ENCODE results near the gene MTIF2.

The MTIF2 gene

DNA sequence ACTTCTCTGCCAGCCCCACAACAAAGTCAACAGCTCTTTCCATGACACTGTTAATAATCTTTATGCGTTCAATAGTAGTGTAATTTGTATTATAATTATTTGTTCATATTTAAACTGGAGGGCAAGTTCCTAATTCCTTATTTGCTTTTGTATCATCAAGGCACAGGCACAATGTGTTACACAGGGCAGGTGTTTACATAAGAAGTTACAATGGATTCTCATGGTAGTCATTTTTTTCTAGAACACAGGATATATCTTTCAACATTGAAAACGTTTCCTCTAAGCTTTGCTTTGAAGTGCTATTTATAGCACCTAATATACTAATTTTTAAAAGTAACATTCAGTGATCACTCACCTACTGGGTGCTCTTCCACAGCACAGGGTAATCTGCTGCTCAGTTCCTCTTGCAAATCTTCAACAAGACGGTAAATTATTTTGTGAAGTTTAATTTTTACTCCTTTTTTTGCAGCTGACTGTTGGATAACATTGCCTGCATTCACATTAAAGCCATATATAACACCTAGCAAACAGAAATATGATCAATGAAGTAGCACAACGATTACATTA is 29.3 kb downstream of the MTIF2 start:
- no peak overlapping the region for H3K4me3 ChIP-seq (replicated peaks in 1 of 2; ENCODE audit: low read depth in 2 of 2, low read length in 2 of 2)
- TF ChIP-seq, protein P1, sequence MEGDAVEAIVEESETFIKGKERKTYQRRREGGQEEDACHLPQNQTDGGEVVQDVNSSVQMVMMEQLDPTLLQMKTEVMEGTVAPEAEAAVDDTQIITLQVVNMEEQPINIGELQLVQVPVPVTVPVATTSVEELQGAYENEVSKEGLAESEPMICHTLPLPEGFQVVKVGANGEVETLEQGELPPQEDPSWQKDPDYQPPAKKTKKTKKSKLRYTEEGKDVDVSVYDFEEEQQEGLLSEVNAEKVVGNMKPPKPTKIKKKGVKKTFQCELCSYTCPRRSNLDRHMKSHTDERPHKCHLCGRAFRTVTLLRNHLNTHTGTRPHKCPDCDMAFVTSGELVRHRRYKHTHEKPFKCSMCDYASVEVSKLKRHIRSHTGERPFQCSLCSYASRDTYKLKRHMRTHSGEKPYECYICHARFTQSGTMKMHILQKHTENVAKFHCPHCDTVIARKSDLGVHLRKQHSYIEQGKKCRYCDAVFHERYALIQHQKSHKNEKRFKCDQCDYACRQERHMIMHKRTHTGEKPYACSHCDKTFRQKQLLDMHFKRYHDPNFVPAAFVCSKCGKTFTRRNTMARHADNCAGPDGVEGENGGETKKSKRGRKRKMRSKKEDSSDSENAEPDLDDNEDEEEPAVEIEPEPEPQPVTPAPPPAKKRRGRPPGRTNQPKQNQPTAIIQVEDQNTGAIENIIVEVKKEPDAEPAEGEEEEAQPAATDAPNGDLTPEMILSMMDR (IDR thresholded peaks at IDR 0.05; ENCODE audit: low read depth, low read length), result no peak
- DNase-seq (ENCODE audit: low read depth in 2 of 2), result no peak

DNA sequence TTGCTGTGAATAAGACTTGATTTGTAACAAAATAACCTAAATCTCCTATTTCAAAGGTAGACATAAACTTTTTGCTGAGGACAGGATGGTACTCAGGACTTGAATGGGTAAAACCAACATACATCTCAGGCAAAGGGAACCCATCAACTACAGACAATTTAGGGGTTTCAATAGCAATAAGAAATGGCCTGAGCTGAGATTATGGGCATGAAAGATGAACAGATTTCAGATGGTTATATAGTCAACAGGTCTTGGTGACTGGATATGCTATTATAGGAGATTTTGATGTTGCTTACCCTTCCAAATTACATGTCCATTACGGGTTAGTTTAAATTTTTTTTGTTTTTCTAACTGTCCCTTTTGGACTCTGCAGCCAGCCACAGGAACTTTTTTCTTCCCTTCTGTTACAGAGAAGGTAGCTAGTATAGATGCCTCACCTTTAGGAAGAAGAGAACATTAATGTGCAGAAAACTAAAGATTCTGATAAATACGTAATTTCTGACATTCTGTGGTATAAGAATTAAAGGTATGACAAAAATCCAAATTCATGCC is 32.0 kb downstream of the MTIF2 start:
- no peak for DNase-seq (ENCODE audit: low read depth in 2 of 2)
- TF ChIP-seq, protein P1 (IDR thresholded peaks at IDR 0.05; ENCODE audit: low read depth, low read length), result no peak
- H3K4me3 ChIP-seq (replicated peaks in 1 of 2; ENCODE audit: low read depth in 2 of 2, low read length in 2 of 2), result no peak overlapping the region

DNA sequence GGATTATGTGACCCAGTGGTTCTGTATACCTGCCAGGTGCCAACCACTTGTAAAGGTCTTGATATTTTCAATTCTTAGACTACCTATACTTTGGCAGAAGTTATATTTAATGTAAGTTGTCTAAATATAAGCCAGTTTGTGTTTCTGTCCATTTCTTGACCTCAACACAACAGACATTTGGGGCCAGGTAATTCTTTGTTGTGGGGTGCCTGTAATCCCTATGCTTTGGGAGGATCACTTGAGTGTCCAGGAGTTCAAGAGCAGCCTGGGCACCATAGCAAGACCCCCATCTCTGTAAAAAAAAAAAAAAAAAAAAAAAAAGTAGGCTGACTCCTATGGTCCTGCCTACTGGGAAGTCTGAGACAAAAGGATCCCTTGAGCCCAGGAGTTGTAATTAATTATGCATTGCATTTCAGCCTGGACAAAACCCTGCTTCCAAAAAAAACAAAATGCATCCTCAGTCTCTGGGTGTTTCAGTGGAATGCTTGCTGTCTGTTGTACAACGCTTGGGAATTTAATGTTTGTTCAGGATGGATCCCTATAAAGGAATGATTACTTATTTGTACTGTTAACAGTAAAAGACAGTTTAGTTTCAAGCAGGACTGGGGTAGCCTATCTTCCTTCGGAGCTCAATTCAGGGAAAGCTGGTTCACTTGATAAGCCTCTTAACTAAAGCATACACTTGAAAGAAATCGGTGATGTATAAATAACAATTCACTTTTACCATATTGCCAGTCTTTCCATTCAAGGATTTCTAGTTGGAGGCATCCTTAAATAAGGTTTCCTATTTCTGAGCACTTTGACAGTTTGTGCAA is 33.1 kb downstream of the MTIF2 start:
- TF ChIP-seq, protein P1 (IDR thresholded peaks at IDR 0.05; ENCODE audit: low read depth, low read length), result no peak
- no peak overlapping the region for H3K4me3 ChIP-seq (replicated peaks in 1 of 2; ENCODE audit: low read depth in 2 of 2, low read length in 2 of 2)
- DNase-seq (ENCODE audit: low read depth in 2 of 2), result no peak

DNA sequence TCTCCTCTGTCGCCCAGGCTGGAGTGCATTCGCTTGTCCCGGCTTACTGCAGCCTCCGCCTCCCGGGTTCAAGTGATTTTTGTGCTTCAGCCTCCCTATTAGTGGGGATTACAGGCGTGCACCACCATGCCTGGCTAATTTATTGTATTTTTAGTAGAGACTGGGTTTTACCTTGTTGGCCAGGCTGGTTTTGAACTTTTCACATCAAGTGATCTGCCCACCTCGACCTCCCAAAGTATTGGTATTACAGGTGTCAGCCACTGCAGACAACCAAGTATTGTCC is 35.4 kb downstream of the MTIF2 start:
- peak overlapping the region; percentile 92 to 96 for H3K4me3 ChIP-seq (replicated peaks in 1 of 2; ENCODE audit: low read depth in 2 of 2, low read length in 2 of 2)
- DNase-seq (ENCODE audit: low read depth in 2 of 2), result no peak
- TF ChIP-seq, protein P1 (IDR thresholded peaks at IDR 0.05; ENCODE audit: low read depth, low read length), result no peak

DNA sequence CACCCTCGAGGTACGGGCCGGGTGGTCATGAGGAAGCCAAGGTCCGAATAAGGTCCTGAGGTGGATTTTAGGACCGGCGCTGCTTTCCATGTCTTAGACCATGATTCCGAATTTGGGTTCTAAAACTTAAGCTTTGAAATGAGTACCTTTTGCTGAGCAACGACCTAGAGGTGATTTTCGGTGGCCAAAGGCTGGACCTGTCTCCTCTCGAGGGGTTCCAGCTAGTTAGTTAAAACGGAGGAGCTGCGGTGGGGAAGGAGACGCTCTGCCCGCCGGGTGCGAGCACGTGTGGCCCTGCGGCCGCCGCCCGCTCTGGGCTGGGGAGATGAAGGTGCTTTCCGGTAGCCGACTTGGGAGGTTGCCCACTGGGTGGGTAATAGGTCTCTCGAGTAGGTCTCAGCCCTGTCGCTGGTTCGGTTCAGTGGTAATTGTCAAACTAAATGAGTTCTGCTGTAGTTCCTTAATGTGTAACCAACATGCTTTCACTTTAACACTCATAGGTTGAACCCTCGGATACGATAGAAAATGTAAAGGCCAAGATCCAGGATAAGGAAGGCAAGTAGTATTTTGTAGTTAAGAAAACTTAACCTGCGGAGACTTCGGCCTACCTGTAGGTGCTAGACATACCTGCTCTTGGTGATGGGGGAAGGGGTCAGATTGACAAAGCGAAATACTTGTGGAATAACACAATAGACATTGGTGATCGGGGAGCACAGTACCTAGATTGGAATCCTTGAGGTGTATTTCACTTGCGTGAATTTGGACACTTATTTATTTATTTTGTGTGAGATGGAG is 36.0 kb downstream of the MTIF2 start:
- DNase-seq (ENCODE audit: low read depth in 2 of 2), result peak; percentile 34 to 37
- TF ChIP-seq, protein P1 (IDR thresholded peaks at IDR 0.05; ENCODE audit: low read depth, low read length), result no peak
- H3K4me3 ChIP-seq (replicated peaks in 1 of 2; ENCODE audit: low read depth in 2 of 2, low read length in 2 of 2), result peak overlapping the region; percentile 92 to 96

DNA sequence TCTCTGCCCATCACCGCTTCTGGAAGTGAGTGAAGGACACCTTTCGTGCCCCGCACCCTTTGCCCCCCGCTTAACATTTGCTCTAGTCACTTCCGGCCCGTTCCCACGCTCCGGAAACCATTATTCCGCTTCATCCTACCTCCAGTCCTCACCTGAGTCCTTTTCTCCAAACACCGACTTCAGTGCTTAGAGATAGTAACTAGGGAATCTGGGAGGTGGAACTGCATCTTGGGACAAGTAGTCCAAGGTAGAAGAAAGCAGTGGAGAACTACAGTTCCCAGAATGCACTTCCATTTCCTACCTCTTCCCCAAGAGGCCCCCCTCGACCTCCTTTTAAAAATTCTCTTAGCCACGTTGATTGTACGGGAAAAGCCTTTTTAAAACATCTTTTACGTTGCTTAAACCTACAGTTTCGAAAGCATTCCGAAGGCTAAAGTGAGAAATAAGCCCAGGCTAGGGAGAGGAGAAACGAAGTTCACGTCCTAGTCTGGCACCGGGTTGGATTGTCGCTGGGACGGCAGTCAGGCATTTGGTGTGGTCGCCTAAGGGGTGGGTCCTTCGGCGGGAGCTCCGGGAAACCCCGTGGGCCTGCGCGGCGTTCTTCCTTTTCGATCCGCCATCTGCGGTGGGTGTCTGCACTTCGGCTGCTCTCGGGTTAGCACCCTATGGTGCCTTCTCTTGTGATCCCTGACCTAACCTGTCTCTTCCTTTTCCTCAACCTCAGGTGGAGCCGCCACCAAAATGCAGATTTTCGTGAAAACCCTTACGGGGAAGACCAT is 36.8 kb downstream of the MTIF2 start, which contains the start of the genes CLHC1 and RPS27A:
Gene CLHC1 (minus strand): TSS at position 210 of the 779 bp plus-strand sequence. CDS start 9,882 bp downstream, outside the sequence.
Gene RPS27A (plus strand): TSS at position 605 of the 779 bp plus-strand sequence. CDS start 137 bp downstream, at position 742.
- peak; percentile 98 for DNase-seq (ENCODE audit: low read depth in 2 of 2)
- peak within 1 kb of the TSS; percentile 92 to 96 for H3K4me3 ChIP-seq (replicated peaks in 1 of 2; ENCODE audit: low read depth in 2 of 2, low read length in 2 of 2)
- TF ChIP-seq, protein P1 (IDR thresholded peaks at IDR 0.05; ENCODE audit: low read depth, low read length), result no peak
